Measurements from ENCODE around the gene EEF1A2.

Gene EEF1A2

DNA sequence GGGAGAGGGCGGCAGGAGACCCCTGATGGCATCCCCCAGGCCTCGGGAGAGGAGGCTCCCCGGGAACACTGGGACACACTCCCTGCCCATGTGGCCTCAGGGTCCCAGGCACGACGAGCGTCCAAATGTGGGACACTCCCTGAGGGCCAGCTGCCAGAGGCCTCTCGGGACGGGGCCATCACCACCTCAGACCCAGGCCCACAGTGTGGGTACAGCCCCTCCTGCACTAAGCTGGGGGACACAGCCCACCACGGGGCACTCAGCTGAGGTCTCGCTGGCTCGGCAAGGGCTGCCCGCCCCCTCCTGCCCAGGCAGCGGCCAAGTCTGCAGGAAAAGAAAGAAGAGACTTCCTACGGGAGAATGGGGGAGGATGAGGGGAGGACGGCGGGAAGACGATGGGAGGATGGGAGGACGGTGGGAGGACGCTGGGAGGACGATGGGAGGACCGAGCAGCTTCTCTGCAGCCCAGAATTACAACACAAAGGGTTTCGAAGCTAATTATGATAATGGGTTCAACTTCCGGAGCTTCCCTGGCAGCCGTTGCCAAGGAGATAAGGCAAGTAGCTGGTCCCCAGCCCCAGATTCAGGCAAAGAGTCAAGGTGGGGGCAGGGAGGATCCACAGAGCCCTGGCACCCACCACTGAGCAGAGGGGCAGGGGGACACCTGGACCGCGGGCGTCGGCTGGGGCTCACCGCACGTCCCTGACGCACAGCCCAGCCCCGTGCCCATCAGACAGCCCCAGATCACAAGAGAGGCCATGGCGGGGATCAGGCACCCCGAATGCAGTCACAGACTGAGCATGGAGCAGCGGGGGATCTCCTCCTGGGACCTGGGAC lies 43.9 kb downstream of the EEF1A2 start:
- peak overlapping the region; percentile 23 for H3K4me2 ChIP-seq (ENCODE audit: insufficient read depth, low read length, poor library complexity, severe bottlenecking)
- peak overlapping the region; percentile 97 for H3K23ac ChIP-seq (ENCODE audit: low read depth, low read length, poor library complexity)
- no CpG with 5 or more reads among the region's 35 CpGs for WGBS, 2 donors (ENCODE audit: extremely low coverage in 2 of 2, insufficient read length in 2 of 2, insufficient replicate concordance in 1 of 2)
- no peaks in the 10 kb centered on the region for H3K9me3 ChIP-seq (replicated peaks in 1 of 2; ENCODE audit: control insufficient read depth in 2 of 2, insufficient read depth in 1 of 2, low read depth in 1 of 2, low read length in 2 of 2)
- peak overlapping the region; percentile 72 for H2BK120ac ChIP-seq (ENCODE audit: low read depth, low read length)
- no peak for DNase-seq (ENCODE audit: low spot score)
- peak overlapping the region; percentile 89 for H3K14ac ChIP-seq (ENCODE audit: low read length)
- H3K27me3 ChIP-seq (ENCODE audit: control insufficient read depth in 3 of 3, insufficient read depth in 3 of 3, low read depth in 1 of 3, low read length in 3 of 3): no peaks in the 10 kb centered on the region
- peak overlapping the region; percentile 70 for H3K9ac ChIP-seq (ENCODE audit: low read depth, low read length, poor library complexity)
- peaks cover 39% of the 10 kb centered on the region for H3K79me1 ChIP-seq (ENCODE audit: low read depth, low read length)
- no peak overlapping the region for H3K27ac ChIP-seq (replicated peaks; ENCODE audit: low read length)
- H2BK12ac ChIP-seq (ENCODE audit: low read length): peak overlapping the region; percentile 84
- peak overlapping the region; percentile 99 for H2AK5ac ChIP-seq (ENCODE audit: low read depth, low read length)
- H3K36me3 ChIP-seq (replicated peaks in 1 of 2; ENCODE audit: control insufficient read depth in 2 of 2, insufficient read depth in 2 of 2, low read length in 2 of 2): peaks cover 0 to 31% of the 10 kb centered on the region in 2 donors
- H2AFZ ChIP-seq (ENCODE audit: low read length): no peak overlapping the region
- H3K4ac ChIP-seq (ENCODE audit: low read length): peak overlapping the region; percentile 84
- H3K4me1 ChIP-seq (ENCODE audit: control insufficient read depth in 2 of 2, insufficient read depth in 1 of 2, low read depth in 1 of 2, low read length in 2 of 2): peaks cover 22 to 41% of the 10 kb centered on the region in 2 donors
- peak overlapping the region; percentile 95 for H3K18ac ChIP-seq (ENCODE audit: low read length)
- H4K8ac ChIP-seq (ENCODE audit: low read depth, low read length): no peak overlapping the region
- H3K4me3 ChIP-seq (ENCODE audit: low read length in 2 of 2): peak overlapping the region in 1 of 2 donors; percentile 36
- H2BK5ac ChIP-seq (ENCODE audit: low read length): peak overlapping the region; percentile 93
- H2BK15ac ChIP-seq (ENCODE audit: low read length): peak overlapping the region; percentile 98
- peak overlapping the region; percentile 72 for H4K91ac ChIP-seq (ENCODE audit: low read depth, low read length, poor library complexity)

DNA sequence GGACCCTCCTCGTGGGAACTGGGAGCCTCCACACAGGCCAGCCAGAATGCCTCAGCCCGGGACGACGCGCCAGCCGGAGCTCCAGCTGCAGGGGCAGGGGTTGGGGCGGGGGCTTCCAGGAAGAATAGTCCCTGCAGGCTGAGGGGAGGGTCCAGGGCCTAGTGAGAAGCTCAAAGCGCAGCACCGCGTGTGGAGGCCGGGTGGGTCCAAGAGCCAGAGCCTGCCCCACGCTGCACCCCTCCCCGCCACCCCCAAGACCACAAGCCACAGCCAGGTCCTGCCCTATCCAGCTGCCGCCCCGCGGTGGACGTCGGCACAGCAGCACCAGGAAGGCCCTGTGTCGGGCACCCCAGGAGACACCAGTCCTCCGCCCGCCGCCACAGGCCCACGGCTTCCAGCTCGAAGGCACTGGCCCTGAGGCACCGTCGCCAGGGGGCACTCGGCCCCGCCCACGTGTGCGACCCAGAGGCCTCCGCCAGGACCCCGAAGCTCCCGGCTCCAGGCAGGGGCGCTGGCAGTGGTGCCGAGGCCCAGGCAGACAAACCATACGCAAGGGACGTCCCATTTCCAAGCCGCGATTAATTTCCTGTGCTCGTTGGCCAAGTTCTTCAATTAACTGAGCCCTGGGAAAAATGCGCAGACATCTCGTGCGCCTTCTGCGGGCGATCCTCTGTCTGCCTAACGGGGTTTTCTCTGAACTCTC lies 45.9 kb downstream of the EEF1A2 start:
- Histone ChIP-seq H3K18ac (ENCODE audit: low read length) (peak overlapping the region; percentile 89), H3K4me3 (ENCODE audit: low read length in 2 of 2) (no peak overlapping the region), H2AFZ (ENCODE audit: low read length) (no peak overlapping the region), H3K23ac (ENCODE audit: low read depth, low read length, poor library complexity) (peak overlapping the region; percentile 85), H3K79me1 (ENCODE audit: low read depth, low read length) (peaks cover 36% of the 10 kb centered on the region), H2BK120ac (ENCODE audit: low read depth, low read length) (no peak overlapping the region), H3K27ac (replicated peaks; ENCODE audit: low read length) (no peak overlapping the region), H3K4me1 (ENCODE audit: control insufficient read depth in 2 of 2, insufficient read depth in 1 of 2, low read depth in 1 of 2, low read length in 2 of 2) (peaks cover 24 to 43% of the 10 kb centered on the region in 2 donors), H3K27me3 (ENCODE audit: control insufficient read depth in 3 of 3, insufficient read depth in 3 of 3, low read depth in 1 of 3, low read length in 3 of 3) (no peaks in the 10 kb centered on the region), H2BK5ac (ENCODE audit: low read length) (no peak overlapping the region), H3K4me2 (ENCODE audit: insufficient read depth, low read length, poor library complexity, severe bottlenecking) (no peak overlapping the region), H2AK5ac (ENCODE audit: low read depth, low read length) (peak overlapping the region; percentile 40), H3K9me3 (replicated peaks in 1 of 2; ENCODE audit: control insufficient read depth in 2 of 2, insufficient read depth in 1 of 2, low read depth in 1 of 2, low read length in 2 of 2) (no peaks in the 10 kb centered on the region), H3K9ac (ENCODE audit: low read depth, low read length, poor library complexity) (no peak overlapping the region), H3K14ac (ENCODE audit: low read length) (no peak overlapping the region), H4K8ac (ENCODE audit: low read depth, low read length) (peak overlapping the region; percentile 65), H4K91ac (ENCODE audit: low read depth, low read length, poor library complexity) (peak overlapping the region; percentile 53), H2BK15ac (ENCODE audit: low read length) (peak overlapping the region; percentile 7), H2BK12ac (ENCODE audit: low read length) (peak overlapping the region; percentile 22), H3K36me3 (replicated peaks in 1 of 2; ENCODE audit: control insufficient read depth in 2 of 2, insufficient read depth in 2 of 2, low read length in 2 of 2) (peaks cover 0 to 16% of the 10 kb centered on the region in 2 donors), H3K4ac (ENCODE audit: low read length) (no peak overlapping the region)
- DNase-seq (ENCODE audit: low spot score): no peak
- no CpG with 5 or more reads among the region's 46 CpGs for WGBS, 2 donors (ENCODE audit: extremely low coverage in 2 of 2, insufficient read length in 2 of 2, insufficient replicate concordance in 1 of 2)

DNA sequence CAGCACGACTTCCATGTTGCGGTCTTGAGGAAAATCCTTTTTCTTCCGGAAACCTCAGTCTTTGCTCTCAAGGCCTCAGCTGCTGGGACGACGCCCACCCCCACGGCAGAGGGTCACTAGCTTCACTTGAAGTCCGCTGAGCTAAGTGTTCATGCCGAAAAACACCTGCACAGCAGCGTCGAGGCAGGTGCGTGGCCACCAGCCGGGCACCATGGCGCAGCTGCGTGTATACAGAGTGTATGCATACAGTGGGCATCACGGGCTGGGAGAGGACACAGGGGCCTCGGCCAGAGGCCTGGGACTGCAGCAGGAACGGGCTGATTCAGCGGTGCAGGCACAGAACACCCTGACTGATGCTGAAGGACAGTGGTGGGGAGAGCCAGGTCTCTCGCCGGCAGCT lies 46.5 kb downstream of the EEF1A2 start:
- Histone ChIP-seq H2AK5ac (ENCODE audit: low read depth, low read length) (peak overlapping the region; percentile 37), H3K27me3 (ENCODE audit: control insufficient read depth in 3 of 3, insufficient read depth in 3 of 3, low read depth in 1 of 3, low read length in 3 of 3) (no peaks in the 10 kb centered on the region), H3K36me3 (replicated peaks in 1 of 2; ENCODE audit: control insufficient read depth in 2 of 2, insufficient read depth in 2 of 2, low read length in 2 of 2) (peaks cover 0 to 16% of the 10 kb centered on the region in 2 donors), H3K27ac (replicated peaks; ENCODE audit: low read length) (no peak overlapping the region), H4K8ac (ENCODE audit: low read depth, low read length) (no peak overlapping the region), H3K9ac (ENCODE audit: low read depth, low read length, poor library complexity) (no peak overlapping the region), H3K9me3 (replicated peaks in 1 of 2; ENCODE audit: control insufficient read depth in 2 of 2, insufficient read depth in 1 of 2, low read depth in 1 of 2, low read length in 2 of 2) (no peaks in the 10 kb centered on the region), H3K79me1 (ENCODE audit: low read depth, low read length) (peaks cover 34% of the 10 kb centered on the region), H2BK12ac (ENCODE audit: low read length) (no peak overlapping the region), H3K18ac (ENCODE audit: low read length) (peak overlapping the region; percentile 48), H3K4ac (ENCODE audit: low read length) (no peak overlapping the region), H2BK5ac (ENCODE audit: low read length) (no peak overlapping the region), H2BK120ac (ENCODE audit: low read depth, low read length) (no peak overlapping the region), H3K23ac (ENCODE audit: low read depth, low read length, poor library complexity) (peak overlapping the region; percentile 50), H3K4me2 (ENCODE audit: insufficient read depth, low read length, poor library complexity, severe bottlenecking) (no peak overlapping the region), H3K4me3 (ENCODE audit: low read length in 2 of 2) (no peak overlapping the region), H3K14ac (ENCODE audit: low read length) (no peak overlapping the region), H4K91ac (ENCODE audit: low read depth, low read length, poor library complexity) (no peak overlapping the region), H2AFZ (ENCODE audit: low read length) (no peak overlapping the region), H3K4me1 (ENCODE audit: control insufficient read depth in 2 of 2, insufficient read depth in 1 of 2, low read depth in 1 of 2, low read length in 2 of 2) (peaks cover 24 to 46% of the 10 kb centered on the region in 2 donors), H2BK15ac (ENCODE audit: low read length) (no peak overlapping the region)
- no peak for DNase-seq (ENCODE audit: low spot score)
- WGBS, 2 donors (ENCODE audit: extremely low coverage in 2 of 2, insufficient read length in 2 of 2, insufficient replicate concordance in 1 of 2): no CpG with 5 or more reads among the region's 20 CpGs

DNA sequence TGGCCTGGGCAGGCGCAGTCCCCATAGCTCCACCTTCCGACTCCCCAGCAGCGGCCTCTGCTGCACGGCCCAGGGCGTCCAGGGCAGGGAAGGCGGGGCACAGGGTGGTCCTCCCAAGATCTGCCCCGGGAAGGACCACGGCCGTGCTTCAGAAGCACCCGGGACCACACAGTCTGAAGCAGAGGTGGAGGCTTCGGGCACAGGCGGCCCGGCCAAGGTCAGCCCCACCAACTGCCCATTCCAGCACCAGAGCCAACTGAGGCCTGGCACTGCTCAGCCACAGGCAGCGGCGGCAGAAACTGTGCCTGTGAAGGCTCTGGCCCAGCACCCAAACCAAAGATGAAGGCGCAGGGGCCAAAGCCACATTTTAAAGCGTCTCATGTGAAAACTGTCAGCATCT lies 47.1 kb downstream of the EEF1A2 start:
- Histone ChIP-seq H4K8ac (ENCODE audit: low read depth, low read length) (no peak overlapping the region), H3K4me3 (ENCODE audit: low read length in 2 of 2) (no peak overlapping the region), H3K4me2 (ENCODE audit: insufficient read depth, low read length, poor library complexity, severe bottlenecking) (no peak overlapping the region), H2BK120ac (ENCODE audit: low read depth, low read length) (no peak overlapping the region), H3K23ac (ENCODE audit: low read depth, low read length, poor library complexity) (no peak overlapping the region), H2AFZ (ENCODE audit: low read length) (no peak overlapping the region), H2BK12ac (ENCODE audit: low read length) (no peak overlapping the region), H2BK15ac (ENCODE audit: low read length) (peak overlapping the region; percentile 46), H3K18ac (ENCODE audit: low read length) (peak overlapping the region; percentile 51), H2BK5ac (ENCODE audit: low read length) (peak overlapping the region; percentile 26), H3K9ac (ENCODE audit: low read depth, low read length, poor library complexity) (no peak overlapping the region), H3K4me1 (ENCODE audit: control insufficient read depth in 2 of 2, insufficient read depth in 1 of 2, low read depth in 1 of 2, low read length in 2 of 2) (peaks cover 24 to 47% of the 10 kb centered on the region in 2 donors), H3K27me3 (ENCODE audit: control insufficient read depth in 3 of 3, insufficient read depth in 3 of 3, low read depth in 1 of 3, low read length in 3 of 3) (no peaks in the 10 kb centered on the region), H4K91ac (ENCODE audit: low read depth, low read length, poor library complexity) (no peak overlapping the region), H3K4ac (ENCODE audit: low read length) (no peak overlapping the region), H3K9me3 (replicated peaks in 1 of 2; ENCODE audit: control insufficient read depth in 2 of 2, insufficient read depth in 1 of 2, low read depth in 1 of 2, low read length in 2 of 2) (no peaks in the 10 kb centered on the region), H3K14ac (ENCODE audit: low read length) (peak overlapping the region; percentile 56), H3K36me3 (replicated peaks in 1 of 2; ENCODE audit: control insufficient read depth in 2 of 2, insufficient read depth in 2 of 2, low read length in 2 of 2) (peaks cover 0 to 11% of the 10 kb centered on the region in 2 donors), H2AK5ac (ENCODE audit: low read depth, low read length) (no peak overlapping the region), H3K79me1 (ENCODE audit: low read depth, low read length) (peaks cover 31% of the 10 kb centered on the region), H3K27ac (replicated peaks; ENCODE audit: low read length) (no peak overlapping the region)
- no CpG with 5 or more reads among the region's 17 CpGs for WGBS, 2 donors (ENCODE audit: extremely low coverage in 2 of 2, insufficient read length in 2 of 2, insufficient replicate concordance in 1 of 2)
- no peak for DNase-seq (ENCODE audit: low spot score)

All from neuronal stem cell (in vitro differentiated cells).